NCI-H187 (cell line): ENCODE data around the gene P3R3URF.
A peak's percentile ranks its signal among the peaks of the same experiment; 100 is the strongest.
"Not testable (repeated sequence)": the region's sequence is repeated elsewhere in the genome, so short reads cannot be mapped to it uniquely, and the experiment has no call there.

Source experiments
- DNase-seq, 2 experiments: peaks; one replicate each; lab custom pipeline; 2025; lab: John Stamatoyannopoulos, UW

P3R3URF gene

GRCh38 chr1:46176211-46176865 is at the start of gene P3R3URF:
Gene P3R3URF (minus strand): TSS chr1:46176488. CDS start chr1:46176471, 17 bp downstream.
- no peak for DNase-seq

DNA sequence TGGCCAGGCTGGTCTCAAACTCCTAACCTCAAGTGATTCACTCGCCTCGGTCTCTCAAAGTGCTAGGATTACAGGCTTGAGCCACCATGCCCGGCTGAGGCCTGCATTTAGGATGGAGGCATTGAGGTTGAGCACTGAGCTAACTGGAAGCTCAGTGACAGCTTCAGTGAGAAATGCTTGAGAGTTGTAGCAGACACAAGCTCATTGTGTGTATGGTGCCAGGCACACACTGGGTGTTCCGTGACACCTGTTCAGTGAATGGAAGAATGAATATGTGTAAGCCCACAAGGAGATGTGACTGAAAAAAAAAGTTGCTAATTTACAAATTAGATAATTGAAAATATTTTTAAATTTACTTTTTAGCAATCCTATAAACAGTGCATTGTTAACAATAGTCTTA is 48.7 kb upstream of the P3R3URF start:
- DNase-seq = no peak

DNA sequence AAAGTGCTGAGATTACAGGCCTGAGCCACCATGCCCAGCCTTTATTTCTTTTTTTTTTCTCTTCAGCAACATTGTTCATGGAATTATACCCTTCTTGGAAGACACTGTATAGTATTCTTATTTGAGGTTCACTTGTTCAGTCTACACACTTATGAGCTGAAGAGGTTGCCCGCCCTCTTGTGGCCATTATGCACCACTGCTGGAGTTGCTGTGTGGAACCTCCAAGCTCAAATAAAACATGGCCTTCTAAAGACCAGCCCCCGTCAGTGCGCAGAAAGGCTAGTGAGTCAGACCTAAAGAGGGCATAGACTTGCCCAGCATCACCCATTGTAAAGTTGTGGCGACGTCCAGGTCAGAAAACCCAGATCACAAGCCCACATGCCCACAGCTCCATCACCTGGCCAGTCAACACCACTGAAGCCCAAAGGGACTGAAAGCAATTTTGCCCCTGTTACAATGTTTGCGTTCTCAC is 47.2 kb upstream of the P3R3URF start:
- DNase-seq = peak; percentile 40 to 63

- not testable (repeated sequence) for DNase-seq
Measured at GRCh38 chr1:46223055-46223454, 46.8 kb upstream of the P3R3URF start.

DNA sequence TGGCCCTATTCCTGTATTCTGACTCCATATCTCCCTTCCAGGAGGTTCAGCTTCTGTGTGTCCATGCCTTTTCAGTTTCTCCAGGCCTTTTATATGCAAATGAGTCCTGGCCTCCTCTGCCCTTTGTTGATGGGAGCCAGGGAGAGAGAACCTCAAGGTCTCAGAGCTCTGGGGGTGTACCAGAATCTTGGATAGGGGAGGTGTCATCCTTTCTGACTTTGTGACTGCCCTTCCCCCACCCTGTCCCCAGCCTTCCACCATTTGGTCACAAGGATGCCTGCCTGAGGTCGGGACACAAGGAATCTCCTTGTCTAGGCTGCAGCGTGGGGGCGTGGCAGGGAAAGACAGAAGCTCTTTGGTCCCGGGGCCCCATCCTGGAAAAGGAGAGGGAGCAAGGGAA is 45.5 kb upstream of the P3R3URF start:
- no peak for DNase-seq

GRCh38 chr1:46220808-46221207 is 44.5 kb upstream of the P3R3URF start:
- DNase-seq = no peak

GRCh38 chr1:46219551-46220520 is 43.5 kb upstream of the P3R3URF start:
- DNase-seq = no peak

GRCh38 chr1:46218443-46218842 is 42.2 kb upstream of the P3R3URF start:
- DNase-seq = peak; percentile 91 to 93

DNA sequence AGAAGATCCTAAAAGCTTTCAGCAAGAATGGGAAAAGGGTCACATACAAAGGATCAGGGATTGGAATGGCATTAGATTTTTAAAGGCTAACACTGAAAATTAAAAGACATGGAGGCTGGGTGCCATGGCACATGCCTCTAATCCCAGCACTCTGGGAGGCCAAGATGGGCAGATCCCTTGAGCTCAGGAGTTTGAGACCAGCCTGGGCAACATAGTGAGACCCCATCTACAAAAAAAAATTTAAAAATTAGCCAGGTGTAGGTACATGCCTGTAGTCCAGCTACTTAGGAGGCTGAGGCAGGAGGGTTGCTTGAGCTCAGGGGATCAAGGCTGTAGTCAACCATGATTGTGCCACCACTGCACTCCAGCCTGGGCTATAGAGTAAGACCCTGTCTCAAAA is 39.2 kb upstream of the P3R3URF start:
- DNase-seq = no peak

DNA sequence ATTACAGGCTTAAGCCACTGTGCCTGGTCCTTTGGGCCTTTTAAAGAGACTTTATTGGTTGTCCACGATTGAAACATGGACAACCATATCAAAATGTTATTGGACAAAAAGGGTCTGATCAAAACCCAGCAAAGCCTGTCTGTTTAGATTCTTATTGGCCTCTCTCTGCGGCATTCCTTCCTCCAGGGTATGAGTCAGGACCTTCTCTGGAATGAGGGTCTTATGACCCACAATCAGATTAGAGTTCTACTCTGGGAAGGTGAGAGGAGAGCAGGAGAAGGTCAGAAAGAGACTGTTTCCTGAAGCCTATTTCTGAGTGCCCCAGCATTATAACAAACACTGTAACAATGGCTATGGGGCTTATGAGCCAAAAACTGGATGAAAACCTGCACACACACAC is 34.8 kb upstream of the P3R3URF start:
- DNase-seq = no peak

- no peak for DNase-seq
Measured at GRCh38 chr1:46210561-46210960, 34.3 kb upstream of the P3R3URF start.

DNA sequence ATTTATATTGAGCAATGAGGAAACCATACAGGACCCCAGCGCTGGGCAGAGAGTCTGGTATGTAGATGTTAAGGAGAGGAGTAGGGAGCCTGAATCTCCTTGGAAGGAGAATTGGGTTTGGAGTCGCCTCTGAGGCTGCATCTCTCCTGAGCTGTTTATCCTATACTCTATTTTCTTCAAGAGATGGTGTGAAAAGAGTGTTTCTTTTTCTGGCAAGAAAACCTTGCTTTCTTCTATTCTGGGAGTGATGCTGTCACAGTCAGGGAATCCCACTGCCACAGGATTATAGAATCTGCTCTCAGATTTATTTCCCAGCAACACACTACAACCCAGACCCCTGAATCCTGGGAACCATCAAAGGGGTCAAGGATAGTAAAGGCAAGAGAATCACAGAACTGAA is 30.1 kb upstream of the P3R3URF start:
- DNase-seq = no peak

GRCh38 chr1:46205791-46206190 is 29.5 kb upstream of the P3R3URF start:
- DNase-seq = no peak

GRCh38 chr1:46205141-46205540 is 28.9 kb upstream of the P3R3URF start:
- no peak for DNase-seq

GRCh38 chr1:46204406-46204742 is 28.1 kb upstream of the P3R3URF start:
- peak in 1 of 2 experiments; percentile 29 for DNase-seq

- no peak for DNase-seq
Measured at GRCh38 chr1:46203738-46204405, 27.6 kb upstream of the P3R3URF start.

GRCh38 chr1:46199233-46199749 is 23.0 kb upstream of the P3R3URF start:
- DNase-seq = no peak

GRCh38 chr1:46197964-46198811 is 21.9 kb upstream of the P3R3URF start, which contains the start of gene POMGNT1:
Gene POMGNT1 (minus strand): TSS chr1:46198434. CDS start chr1:46197821, 613 bp downstream.
- DNase-seq = no peak

GRCh38 chr1:46197560-46197963 is 21.3 kb upstream of the P3R3URF start:
- DNase-seq = no peak

- DNase-seq = no peak
Measured at GRCh38 chr1:46196609-46197008, 20.3 kb upstream of the P3R3URF start.

GRCh38 chr1:46194641-46195193 is 18.4 kb upstream of the P3R3URF start:
- DNase-seq = no peak
